Smooth muscle cell of the brain vasculature (primary cell): ENCODE data around the gene ZHX3.

ENCODE experiments used
- DNase-seq: peaks from one replicate; pipeline ENCODE4 v3.0.0-alpha.2; 2012; ENCODE audit warnings: low read depth, low spot score

ZHX3 gene

GRCh38 chr20:41171736-41172295, 145.7 kb downstream of the ZHX3 start:
- DNase-seq, result no peak

GRCh38 chr20:41170386-41171105, 147.0 kb downstream of the ZHX3 start:
- no peak for DNase-seq

- DNase-seq, result no peak
Observed at GRCh38 chr20:41169791-41170351, 147.7 kb downstream of the ZHX3 start.

DNA sequence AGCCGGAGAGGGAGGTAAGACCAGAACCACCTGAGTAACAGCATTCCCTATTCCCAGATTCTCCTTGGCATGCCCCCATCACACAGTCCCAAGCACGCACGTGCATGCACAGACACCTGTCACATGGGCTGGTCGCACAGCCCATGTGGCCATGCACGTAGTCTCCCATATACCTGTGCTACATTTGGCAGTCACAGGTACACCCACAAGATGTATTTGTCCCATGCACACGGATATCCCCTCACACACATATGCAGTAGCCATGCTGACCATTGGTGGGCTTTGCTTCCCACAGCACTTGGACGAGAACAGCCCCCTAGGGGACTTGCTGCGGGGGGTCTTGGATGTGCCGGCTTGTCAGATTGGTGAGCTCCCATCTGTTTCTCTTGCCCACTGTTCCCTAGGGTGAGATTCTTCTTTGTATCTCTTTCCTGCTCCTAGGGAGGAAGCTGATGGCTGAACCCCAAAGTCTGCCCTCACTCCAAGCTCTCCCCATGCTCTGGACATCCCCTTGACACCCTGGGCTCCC, 148.3 kb downstream of the ZHX3 start:
- no peak for DNase-seq

DNA sequence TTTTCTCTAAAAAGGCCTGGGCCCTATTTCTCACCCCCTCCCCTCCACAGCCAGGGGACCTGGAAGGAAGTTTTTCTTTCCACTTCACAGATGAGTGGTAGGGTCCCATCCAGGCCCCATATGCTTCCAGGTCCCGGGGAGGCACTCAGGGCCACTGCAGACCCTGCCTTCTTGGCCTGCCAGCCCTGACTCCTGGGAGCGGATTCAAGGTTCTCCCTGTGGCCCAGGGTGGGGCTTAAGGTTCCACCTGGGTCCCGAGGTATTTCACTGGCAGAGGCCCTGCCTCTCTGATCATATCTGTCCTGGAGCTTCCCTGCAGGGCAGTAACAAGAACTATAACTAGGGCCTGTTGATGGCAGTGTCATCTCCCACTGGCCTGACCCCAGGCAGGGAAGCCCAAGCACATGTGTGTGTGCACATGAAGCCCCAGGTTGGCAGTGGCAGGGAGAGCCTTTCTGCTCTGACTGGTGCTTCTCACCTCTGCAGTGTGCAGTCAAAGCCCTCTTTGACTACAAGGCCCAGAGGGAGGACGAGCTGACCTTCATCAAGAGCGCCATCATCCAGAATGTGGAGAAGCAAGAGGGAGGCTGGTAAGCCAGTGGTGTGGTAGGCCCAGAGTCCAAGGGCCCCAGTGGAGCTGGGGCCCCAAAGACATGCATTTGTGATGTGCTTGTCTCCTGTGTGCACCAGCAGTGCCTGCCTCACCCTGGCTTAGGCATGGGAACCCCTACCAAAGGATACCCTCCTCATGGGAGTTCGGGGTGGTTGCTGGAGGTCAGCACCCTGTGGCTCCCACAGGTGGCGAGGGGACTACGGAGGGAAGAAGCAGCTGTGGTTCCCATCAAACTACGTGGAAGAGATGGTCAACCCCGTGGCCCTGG, 149.0 kb downstream of the ZHX3 start:
- DNase-seq, result no peak

GRCh38 chr20:41167481-41168253, 149.9 kb downstream of the ZHX3 start:
- DNase-seq, result no peak

GRCh38 chr20:41167118-41167470, 150.4 kb downstream of the ZHX3 start:
- DNase-seq, result no peak

GRCh38 chr20:41166201-41167117, 151.1 kb downstream of the ZHX3 start:
- DNase-seq, result no peak

DNA sequence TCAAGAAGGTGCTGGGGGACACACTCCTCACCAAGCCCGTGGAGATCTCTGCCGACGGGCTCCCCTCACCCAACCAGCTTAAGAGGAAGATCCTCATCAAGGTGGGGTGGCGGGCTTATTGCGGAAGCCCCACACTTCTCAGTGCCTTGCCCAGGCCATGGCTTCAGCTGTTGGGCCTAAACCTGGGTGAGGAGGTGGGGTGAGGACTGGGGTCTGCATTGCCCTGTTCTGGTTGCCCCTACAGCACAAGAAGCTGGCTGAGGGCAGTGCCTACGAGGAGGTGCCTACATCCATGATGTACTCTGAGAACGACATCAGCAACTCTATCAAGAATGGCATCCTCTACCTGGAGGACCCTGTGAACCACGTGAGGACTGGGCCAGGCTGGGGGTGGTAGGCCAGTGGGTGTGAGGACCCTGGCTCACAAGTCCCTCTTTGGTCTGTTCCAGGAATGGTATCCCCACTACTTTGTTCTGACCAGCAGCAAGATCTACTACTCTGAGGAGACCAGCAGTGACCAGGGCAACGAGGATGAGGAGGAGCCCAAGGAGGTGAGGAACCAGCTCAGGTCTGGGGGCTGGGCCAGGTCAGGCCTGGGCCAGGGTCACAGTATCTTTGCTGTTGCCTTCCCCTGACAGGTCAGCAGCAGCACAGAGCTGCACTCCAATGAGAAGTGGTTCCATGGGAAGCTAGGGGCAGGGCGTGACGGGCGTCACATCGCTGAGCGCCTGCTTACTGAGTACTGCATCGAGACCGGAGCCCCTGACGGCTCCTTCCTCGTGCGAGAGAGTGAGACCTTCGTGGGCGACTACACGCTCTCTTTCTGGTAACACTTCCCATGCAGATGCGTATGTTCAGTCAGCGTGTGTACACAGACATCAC, 152.3 kb downstream of the ZHX3 start:
- no peak for DNase-seq

GRCh38 chr20:41163821-41164220, 153.7 kb downstream of the ZHX3 start:
- DNase-seq, result no peak

DNA sequence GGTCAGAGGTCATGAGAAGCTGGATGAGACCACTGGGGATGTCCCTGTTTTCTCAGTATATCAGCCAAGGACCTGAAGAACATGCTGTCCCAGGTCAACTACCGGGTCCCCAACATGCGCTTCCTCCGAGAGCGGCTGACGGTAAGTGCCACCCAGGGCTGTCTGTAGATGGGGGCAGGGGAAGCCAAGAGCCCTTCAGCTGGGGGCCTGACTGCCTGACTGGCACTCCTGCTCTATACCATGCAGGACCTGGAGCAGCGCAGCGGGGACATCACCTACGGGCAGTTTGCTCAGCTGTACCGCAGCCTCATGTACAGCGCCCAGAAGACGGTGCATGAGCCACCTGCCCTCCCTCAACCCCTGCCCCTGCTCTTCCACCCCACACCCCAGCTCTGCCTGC, 155.1 kb downstream of the ZHX3 start:
- no peak for DNase-seq

GRCh38 chr20:41161886-41162285, 155.6 kb downstream of the ZHX3 start:
- no peak for DNase-seq

- no peak for DNase-seq
Observed at GRCh38 chr20:41160686-41161085, 156.8 kb downstream of the ZHX3 start.

- no peak for DNase-seq
Observed at GRCh38 chr20:41159547-41159946, 158.0 kb downstream of the ZHX3 start.

DNA sequence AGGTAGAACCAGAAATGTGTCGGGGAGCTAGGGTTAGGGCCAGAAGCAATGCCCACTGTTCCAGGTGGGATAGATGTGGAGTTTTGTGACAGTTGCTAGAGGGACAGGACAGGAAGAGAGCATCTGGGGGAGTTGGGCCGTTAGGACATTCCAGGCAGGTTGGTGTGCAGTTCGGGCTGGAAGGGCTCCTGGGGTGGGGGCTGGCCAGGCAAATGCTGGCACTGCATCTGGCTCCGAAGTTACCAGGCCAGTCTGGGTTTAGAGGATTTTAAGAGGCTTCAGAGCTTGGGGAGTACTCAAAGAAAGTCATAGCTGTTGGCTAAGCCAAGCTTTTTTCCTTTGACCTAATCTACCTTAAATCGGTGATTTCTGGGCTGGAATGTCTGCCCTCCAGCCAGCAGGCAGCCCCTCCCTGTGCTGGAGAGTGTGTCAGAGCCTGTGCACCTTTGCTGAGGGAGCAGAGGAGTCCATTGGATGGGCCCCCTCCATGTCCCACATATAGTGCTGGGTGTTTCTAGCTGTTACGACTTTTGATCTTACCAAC, 159.4 kb downstream of the ZHX3 start:
- no peak for DNase-seq

- DNase-seq, result no peak
Observed at GRCh38 chr20:41155261-41155660, 162.3 kb downstream of the ZHX3 start.

GRCh38 chr20:41154436-41155176, 162.9 kb downstream of the ZHX3 start:
- DNase-seq, result no peak

GRCh38 chr20:41152108-41152757, 165.3 kb downstream of the ZHX3 start:
- no peak for DNase-seq
